HCT116 (cell line): ENCODE data around the gene CDKN2A. TPM values are rescaled to one million over a fixed set of nuclear protein-coding genes. Genes with fewer than 3 reads are reported as not detected.

Experiments used
- ATAC-seq: fragments of 200-7000 bp; cut with Tn5 transposase; 2 replicates; pipeline ENCODE4 v1.9.1; 2020; ENCODE audit warnings: mild to moderate bottlenecking, moderate library complexity
- BruUV-seq: library from RNA; stranded (reverse); fragments of 400-500 nt; replicated peaks from 2 replicates; lab custom pipeline; 2021; lab: Mats Ljungman, UMichigan
- CTCF ChIA-PET: fragments of 300-600 bp; sonication (Branson Sonifier 250); formaldehyde crosslinking; loops from one replicate; lab custom pipeline; 2021; ENCODE audit warnings: antibody characterized with exemption; lab: Charles Lee
- POLR2A ChIA-PET: fragments of 300-600, 350-600 bp; sonication (Branson Sonifier 250); formaldehyde crosslinking; loops from one replicate; lab custom pipeline; 2021; ENCODE audit warnings: antibody characterized with exemption; lab: Charles Lee
- RAD21 ChIA-PET, 2 experiments: fragments of 300-600 bp; sonication (Branson Sonifier 250); formaldehyde crosslinking; loops; one replicate each; lab custom pipeline; 2023; ENCODE audit warnings: low total read pairs in 2 of 2; ENCODE audit not compliant: uncharacterized antibody in 2 of 2, unreplicated experiment in 2 of 2, low non-redundant PET in 1 of 2; lab: Charles Lee
- DNase-seq: peaks from one replicate; pipeline ENCODE4 v3.0.0-alpha.2; 2010; ENCODE audit warnings: low read depth, low spot score
- H2AFZ ChIP-seq: fragments of 200-600 bp; shearing (Covaris generic), sonication (generic); 2 replicates; pipeline ENCODE4 v1.6.1; 2017; ENCODE audit warnings: low read depth, mixed run types, mixed read lengths, antibody characterized with exemption, low read length; ENCODE audit not compliant: poor library complexity, severe bottlenecking
- H3K27ac ChIP-seq: 2 replicates; pipeline ENCODE4 v1.5.1; 2012; ENCODE audit warnings: low read depth, low read length
- H3K27me3 ChIP-seq: fragments of 200-600 bp; sonication (generic); 2 replicates; pipeline ENCODE4 v1.6.1; 2016; ENCODE audit warnings: mixed run types, low read length, mixed read lengths; ENCODE audit not compliant: insufficient read depth
- H3K36me3 ChIP-seq, 2 experiments: fragments of 200-500 bp in 1 of 2; fragments of 200-600 bp in 1 of 2; sonication (Bioruptor generic) in 1 of 2; sonication (generic) in 1 of 2; 2 replicates each; pipeline versions ENCODE4 v1.5.1 to v1.6.1; 2014 to 2016; ENCODE audit warnings: low read length in 2 of 2, inconsistent platforms in 1 of 2, mixed read lengths in 1 of 2, mixed run types in 1 of 2; ENCODE audit not compliant: insufficient read depth in 2 of 2, control insufficient read depth in 1 of 2
- H3K4me1 ChIP-seq, 2 experiments: fragments of 200-600 bp in 1 of 2; sonication (generic) in 1 of 2; 2 replicates each; pipeline versions ENCODE4 v1.5.1 to v1.6.1; 2012 to 2017; ENCODE audit warnings: low read length in 2 of 2, inconsistent platforms in 1 of 2, mild to moderate bottlenecking in 1 of 2, mixed read lengths in 1 of 2, mixed run types in 1 of 2, moderate library complexity in 1 of 2; ENCODE audit not compliant: insufficient read depth in 2 of 2, control insufficient read depth in 1 of 2
- H3K4me2 ChIP-seq: fragments of 200-600 bp; sonication (generic); 2 replicates; pipeline ENCODE4 v1.6.1; 2017; ENCODE audit warnings: mixed run types, low read length, mixed read lengths
- H3K4me3 ChIP-seq, 2 experiments: fragments of 200-600 bp in 1 of 2; sonication (generic) in 1 of 2; replicated peaks in 1 of 2; 2 replicates each; pipeline ENCODE4 v1.5.1; 2011 to 2016; ENCODE audit warnings: low read length in 2 of 2, control low read depth in 1 of 2, low read depth in 1 of 2, mild to moderate bottlenecking in 1 of 2, mixed read lengths in 1 of 2, mixed run types in 1 of 2
- H3K79me2 ChIP-seq: fragments of 200-600 bp; sonication (generic); 2 replicates; pipeline ENCODE4 v1.6.1; 2017; ENCODE audit warnings: mild to moderate bottlenecking, mixed run types, low read length, moderate library complexity, mixed read lengths; ENCODE audit not compliant: insufficient read depth
- H3K9ac ChIP-seq: fragments of 200-600 bp; sonication (generic); 2 replicates; pipeline ENCODE4 v1.6.1; 2016; ENCODE audit warnings: low read length, mixed read lengths
- H3K9me2 ChIP-seq: fragments of 200-600 bp; sonication (generic), shearing (Covaris generic); 2 replicates; pipeline ENCODE4 v1.6.1; 2017; ENCODE audit warnings: mixed run types, mild to moderate bottlenecking, moderate library complexity; ENCODE audit not compliant: insufficient read depth
- H3K9me3 ChIP-seq, 2 experiments: fragments of 200-500 bp in 1 of 2; fragments of 200-600 bp in 1 of 2; sonication (Bioruptor generic) in 1 of 2; sonication (generic) in 1 of 2; 2 replicates each; pipeline ENCODE4 v1.6.1; 2014 to 2017; ENCODE audit warnings: low read length in 2 of 2, mixed read lengths in 2 of 2, inconsistent platforms in 1 of 2, low read depth in 1 of 2, mild to moderate bottlenecking in 1 of 2, mixed run types in 1 of 2, moderate library complexity in 1 of 2; ENCODE audit not compliant: control insufficient read depth in 1 of 2, insufficient read depth in 1 of 2
- H4K20me1 ChIP-seq: fragments of 200-600 bp; sonication (generic), shearing (Covaris generic); 2 replicates; pipeline ENCODE4 v1.6.1; 2017; ENCODE audit warnings: mixed run types, mild to moderate bottlenecking, moderate library complexity; ENCODE audit not compliant: insufficient read depth
- CBX3 ChIP-seq: IDR thresholded peaks from 2 replicates; pipeline ENCODE4 v1.6.1; 2012; ENCODE audit warnings: low read depth
- CEBPB ChIP-seq: IDR thresholded peaks from 2 replicates; pipeline ENCODE4 v1.6.1; 2012; ENCODE audit warnings: low read depth
- ELF1 ChIP-seq: IDR thresholded peaks from 2 replicates; pipeline ENCODE4 v1.6.1; 2012; ENCODE audit warnings: low read depth, borderline replicate concordance
- EZH2phosphoT487 ChIP-seq: fragments of 200-600 bp; IDR thresholded peaks from 2 replicates; pipeline ENCODE4 v1.6.1; 2018; ENCODE audit warnings: antibody characterized with exemption, borderline replicate concordance
- FOSL1 ChIP-seq: IDR thresholded peaks from 2 replicates; pipeline ENCODE4 v1.6.1; 2012; ENCODE audit warnings: low read depth
- SP1 ChIP-seq: IDR thresholded peaks from 2 replicates; pipeline ENCODE4 v1.6.1; 2012; ENCODE audit warnings: low read depth
- TCF7L2 ChIP-seq: IDR thresholded peaks from 2 replicates; pipeline ENCODE4 v1.7.0; 2011; ENCODE audit warnings: borderline replicate concordance, inconsistent platforms; ENCODE audit not compliant: insufficient read depth, insufficient read length; ENCODE audit errors: extremely low read depth
- YY1 ChIP-seq: IDR thresholded peaks from 2 replicates; pipeline ENCODE4 v1.6.1; 2011; ENCODE audit warnings: low read length, low read depth, moderate library complexity, mild to moderate bottlenecking; ENCODE audit not compliant: insufficient replicate concordance; ENCODE audit errors: extremely low read depth
- intact Hi-C: fragments of 100-400 bp; cut with micrococcal nuclease; formaldehyde crosslinking; loops from 2 replicates; pipeline ENCODE4 v1.10.0; 2022
- total RNA-seq: library from RNA; stranded (reverse); gene quantifications from one replicate; pipeline ENCODE4 v1.2.1, GENCODE V29; 2021; ENCODE audit not compliant: unreplicated experiment
- TF ChIP-seq, protein P1 (sequence below): IDR thresholded peaks from 2 replicates; pipeline ENCODE4 v1.6.1; 2012; ENCODE audit warnings: low read depth

Gene CDKN2A
- total RNA-seq, 1 experiment from 2014 or later = 89.7 TPM

DNA sequence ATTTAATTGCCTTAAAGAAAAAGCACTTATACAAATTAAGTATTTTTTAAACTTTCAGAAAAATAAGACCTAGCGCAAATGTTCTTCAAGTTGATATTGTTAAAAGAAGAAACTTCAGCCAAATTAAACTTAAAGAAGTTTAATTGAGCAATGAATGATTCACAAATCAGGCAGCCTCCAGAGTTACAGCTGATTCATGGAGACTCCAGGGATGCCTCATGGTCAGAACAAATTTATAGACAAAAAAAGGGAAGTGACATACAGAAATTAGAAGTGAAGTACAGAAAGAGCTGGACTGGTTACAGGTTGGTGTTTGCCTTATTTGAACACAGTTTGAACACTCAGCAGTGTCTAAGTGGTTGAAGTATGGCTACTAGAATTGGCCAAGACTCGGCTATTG lies 60.3 kb downstream of the CDKN2A start (continued):
- TF ChIP-seq, protein P1, sequence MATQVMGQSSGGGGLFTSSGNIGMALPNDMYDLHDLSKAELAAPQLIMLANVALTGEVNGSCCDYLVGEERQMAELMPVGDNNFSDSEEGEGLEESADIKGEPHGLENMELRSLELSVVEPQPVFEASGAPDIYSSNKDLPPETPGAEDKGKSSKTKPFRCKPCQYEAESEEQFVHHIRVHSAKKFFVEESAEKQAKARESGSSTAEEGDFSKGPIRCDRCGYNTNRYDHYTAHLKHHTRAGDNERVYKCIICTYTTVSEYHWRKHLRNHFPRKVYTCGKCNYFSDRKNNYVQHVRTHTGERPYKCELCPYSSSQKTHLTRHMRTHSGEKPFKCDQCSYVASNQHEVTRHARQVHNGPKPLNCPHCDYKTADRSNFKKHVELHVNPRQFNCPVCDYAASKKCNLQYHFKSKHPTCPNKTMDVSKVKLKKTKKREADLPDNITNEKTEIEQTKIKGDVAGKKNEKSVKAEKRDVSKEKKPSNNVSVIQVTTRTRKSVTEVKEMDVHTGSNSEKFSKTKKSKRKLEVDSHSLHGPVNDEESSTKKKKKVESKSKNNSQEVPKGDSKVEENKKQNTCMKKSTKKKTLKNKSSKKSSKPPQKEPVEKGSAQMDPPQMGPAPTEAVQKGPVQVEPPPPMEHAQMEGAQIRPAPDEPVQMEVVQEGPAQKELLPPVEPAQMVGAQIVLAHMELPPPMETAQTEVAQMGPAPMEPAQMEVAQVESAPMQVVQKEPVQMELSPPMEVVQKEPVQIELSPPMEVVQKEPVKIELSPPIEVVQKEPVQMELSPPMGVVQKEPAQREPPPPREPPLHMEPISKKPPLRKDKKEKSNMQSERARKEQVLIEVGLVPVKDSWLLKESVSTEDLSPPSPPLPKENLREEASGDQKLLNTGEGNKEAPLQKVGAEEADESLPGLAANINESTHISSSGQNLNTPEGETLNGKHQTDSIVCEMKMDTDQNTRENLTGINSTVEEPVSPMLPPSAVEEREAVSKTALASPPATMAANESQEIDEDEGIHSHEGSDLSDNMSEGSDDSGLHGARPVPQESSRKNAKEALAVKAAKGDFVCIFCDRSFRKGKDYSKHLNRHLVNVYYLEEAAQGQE = no peak
- TF ChIP-seq EZH2phosphoT487 = no peak
- TF ChIP-seq YY1 = no peak
- TF ChIP-seq CBX3 = no peak
- TF ChIP-seq CEBPB = no peak
- no peak for TF ChIP-seq ELF1

DNA sequence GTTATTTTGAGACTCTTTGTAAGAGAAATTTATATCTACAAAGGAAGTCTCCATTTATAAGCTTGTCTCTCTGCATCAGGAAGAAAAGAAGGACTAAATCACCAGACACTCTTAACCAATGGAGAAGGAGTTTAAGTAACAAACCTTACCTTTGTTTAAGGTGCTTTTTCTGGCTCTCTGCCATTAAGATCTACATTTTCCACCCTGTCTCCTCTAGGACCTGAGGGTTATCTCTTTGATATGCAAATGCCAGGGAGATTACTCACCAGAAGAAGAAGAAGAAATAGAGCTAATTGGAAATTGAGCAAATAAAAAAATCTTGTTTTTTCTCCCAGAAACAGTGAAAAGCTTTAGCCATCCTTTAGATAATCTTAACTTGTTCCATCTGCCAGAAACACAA lies 60.9 kb downstream of the CDKN2A start:
- Histone ChIP-seq H3K4me3 (no peak overlapping the region), H3K36me3 (no peaks in the 10 kb centered on the region), H3K79me2 (no peaks in the 10 kb centered on the region), H3K9me2 (no peaks in the 10 kb centered on the region), H3K9ac (no peak overlapping the region), H3K27ac (no peak overlapping the region), H3K4me2 (peak overlapping the region; percentile 14; the same call in 1 of the 2 replicates), H4K20me1 (no peaks in the 10 kb centered on the region), H3K9me3 (no peaks in the 10 kb centered on the region), H3K27me3 (no peaks in the 10 kb centered on the region), H3K4me1 (peaks cover 8 to 10% of the 10 kb centered on the region in 2 experiments; a peak in 3 of 4 replicates), H2AFZ (no peak overlapping the region)
- ChIA-PET RAD21 (no interaction called here), CTCF (no interaction called here), POLR2A (no interaction called here)
- intact Hi-C loops = no loop called here
- peak; percentile 52 for DNase-seq
- BruUV-seq = no TSS peak
- ATAC-seq = peak; percentile 74
- peak; percentile 49 for TF ChIP-seq TCF7L2
- peak; percentile 42 for TF ChIP-seq FOSL1
- TF ChIP-seq ELF1 = no peak
- 0 out of 2 replicates have a peak, but pooled peaks have one; percentile 38 for TF ChIP-seq SP1
